SK-N-MC (cell line): ENCODE data around the gene NRROS.
A peak's percentile ranks its signal among the peaks of the same experiment; 100 is the strongest.
"Not testable (repeated sequence)": the region's sequence is repeated elsewhere in the genome, so short reads cannot be mapped to it uniquely, and the experiment has no call there.

Source experiments
- DNase-seq: peaks from one replicate; pipeline ENCODE4 v3.0.0-alpha.2; 2011; ENCODE audit warnings: low read depth, low spot score
- H3K27ac ChIP-seq: fragments of 200-600 bp; sonication (generic); 2 replicates; pipeline ENCODE4 v1.5.1; 2016; ENCODE audit warnings: mixed run types
- H3K36me3 ChIP-seq: fragments of 200-600 bp; sonication (generic); 2 replicates; pipeline ENCODE4 v1.6.1; 2017; ENCODE audit warnings: antibody characterized with exemption, low read length, mixed read lengths; ENCODE audit not compliant: insufficient read depth
- H3K4me3 ChIP-seq: fragments of 200-600 bp; sonication (generic); 2 replicates; pipeline ENCODE4 v1.5.1; 2016
- H3K9ac ChIP-seq: fragments of 200-600 bp; sonication (generic); 2 replicates; pipeline ENCODE4 v1.8.0; 2017; ENCODE audit warnings: mixed run types, mixed read lengths; ENCODE audit not compliant: insufficient read length
- H3K9me3 ChIP-seq: fragments of 200-600 bp; sonication (generic); 2 replicates; pipeline ENCODE4 v1.6.1; 2017; ENCODE audit warnings: low read depth, mild to moderate bottlenecking, antibody characterized with exemption, low read length, moderate library complexity, mixed read lengths
- EZH2 ChIP-seq: fragments of 200-600 bp; sonication (generic); IDR thresholded peaks from one replicate; pipeline ENCODE4 v1.6.1; 2017; ENCODE audit warnings: antibody characterized with exemption
- FOXP2 ChIP-seq: optimal IDR thresholded peaks from 2 replicates; pipeline ENCODE3; 2011; ENCODE audit warnings: mild to moderate bottlenecking, moderate library complexity; ENCODE audit not compliant: insufficient read depth; ENCODE audit errors: extremely low read length, control extremely low read depth
- POLR2AphosphoS5 ChIP-seq: IDR thresholded peaks from 2 replicates; pipeline ENCODE4 v1.6.1; 2012; ENCODE audit warnings: mild to moderate bottlenecking, low read depth, low read length, borderline replicate concordance

NRROS gene

GRCh38 chr3:196639483-196640296 is at the start of gene NRROS:
TSS of gene NRROS (plus strand) at chr3:196639694. CDS start at chr3:196654540, 14,846 bp downstream.
- no peak within 1 kb of the TSS for H3K9ac ChIP-seq
- H3K36me3 ChIP-seq: no peaks in the 10 kb centered on the region
- no peak within 1 kb of the TSS for H3K27ac ChIP-seq
- DNase-seq: no peak
- H3K4me3 ChIP-seq: no peak within 1 kb of the TSS
- H3K9me3 ChIP-seq: no peaks in the 10 kb centered on the region
- no peak for TF ChIP-seq POLR2AphosphoS5
- TF ChIP-seq FOXP2: no peak
- no peak for TF ChIP-seq EZH2

GRCh38 chr3:196590279-196590678 is 49.2 kb upstream of the NRROS start:
- Histone ChIP-seq H3K27ac (no peak overlapping the region), H3K36me3 (peaks cover 13% of the 10 kb centered on the region), H3K4me3 (no peak overlapping the region), H3K9ac (no peak overlapping the region), H3K9me3 (no peaks in the 10 kb centered on the region)
- TF ChIP-seq FOXP2: no peak
- no peak for TF ChIP-seq EZH2
- TF ChIP-seq POLR2AphosphoS5: no peak
- DNase-seq: no peak

DNA sequence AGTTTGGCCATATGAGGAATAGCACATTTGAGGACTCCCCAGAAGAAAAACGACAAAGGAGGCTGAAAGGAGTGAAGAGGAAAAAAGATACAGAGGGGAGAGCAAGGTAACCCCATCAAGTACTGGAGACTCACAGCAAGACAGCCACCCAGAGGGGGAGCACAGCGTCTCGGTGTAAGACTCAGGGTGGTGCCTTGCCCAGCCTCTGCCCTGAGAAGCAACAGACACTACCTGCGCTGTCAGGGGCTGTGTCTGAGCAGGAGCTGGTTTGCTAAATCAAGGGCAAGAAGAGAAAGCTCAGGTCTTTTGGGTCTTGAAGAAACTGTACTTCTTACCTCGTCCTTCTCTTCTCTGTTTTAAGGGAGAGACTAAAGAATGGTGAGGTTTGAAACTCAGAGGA is 43.1 kb upstream of the NRROS start:
- H3K4me3 ChIP-seq: no peak overlapping the region
- TF ChIP-seq POLR2AphosphoS5 (no peak), EZH2 (no peak), FOXP2 (no peak)
- H3K27ac ChIP-seq: no peak overlapping the region
- no peaks in the 10 kb centered on the region for H3K9me3 ChIP-seq
- no peak for DNase-seq
- no peaks in the 10 kb centered on the region for H3K36me3 ChIP-seq
- H3K9ac ChIP-seq: no peak overlapping the region

DNA sequence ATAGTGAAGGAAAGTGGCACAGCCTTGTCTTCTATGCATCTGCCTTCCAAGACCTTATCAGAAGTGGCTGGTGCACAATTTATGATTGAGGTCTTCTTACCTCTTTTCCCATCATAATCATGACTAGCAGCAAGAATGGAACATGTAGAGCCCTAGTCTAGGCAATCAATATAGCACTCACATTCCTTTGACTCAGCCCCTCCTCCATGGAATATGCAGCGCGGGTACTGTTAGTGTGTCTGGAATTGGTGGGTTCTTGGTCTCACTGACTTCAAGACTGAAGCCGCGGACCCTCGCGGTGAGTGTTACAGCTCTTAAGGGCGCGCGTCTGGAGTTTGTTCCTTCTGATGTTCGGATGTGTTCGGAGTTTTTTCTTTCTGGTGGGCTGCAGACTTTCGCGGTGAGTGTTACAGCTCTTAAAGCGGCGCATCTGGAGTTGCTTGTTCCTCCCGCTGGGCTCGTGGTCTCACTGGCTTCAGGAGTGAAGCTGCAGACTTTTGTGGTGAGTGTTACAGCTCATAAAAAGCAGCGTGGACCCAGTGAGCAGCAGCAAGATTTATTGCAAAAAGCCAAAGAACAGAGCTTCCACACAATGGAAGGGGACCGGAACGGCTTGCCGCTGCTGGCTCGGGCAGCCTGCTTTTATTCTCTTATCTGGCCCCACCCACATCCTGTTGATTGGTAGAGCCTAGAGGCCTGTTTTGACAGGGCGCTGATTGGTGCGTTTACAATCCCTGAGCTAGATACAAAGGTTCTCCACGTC is 41.3 kb upstream of the NRROS start:
- H3K9ac ChIP-seq, H3K9me3 ChIP-seq, H3K36me3 ChIP-seq, DNase-seq, H3K27ac ChIP-seq: not testable (repeated sequence)
- H3K4me3 ChIP-seq: peak overlapping the region; percentile 9

- Histone ChIP-seq H3K36me3 (no peaks in the 10 kb centered on the region), H3K27ac (no peak overlapping the region), H3K4me3 (no peak overlapping the region), H3K9ac (no peak overlapping the region), H3K9me3 (no peaks in the 10 kb centered on the region)
- DNase-seq: no peak
- TF ChIP-seq FOXP2: no peak
- TF ChIP-seq EZH2: no peak
- no peak for TF ChIP-seq POLR2AphosphoS5
These were observed 39.8 kb upstream of the NRROS start for GRCh38 chr3:196599734-196600128.

- Histone ChIP-seq H3K4me3 (no peak overlapping the region), H3K9ac (no peak overlapping the region), H3K27ac (no peak overlapping the region), H3K36me3 (no peaks in the 10 kb centered on the region), H3K9me3 (no peaks in the 10 kb centered on the region)
- no peak for TF ChIP-seq POLR2AphosphoS5
- DNase-seq: no peak
These were observed 39.1 kb upstream of the NRROS start for GRCh38 chr3:196600359-196600758.

- no peak for DNase-seq
- no peak overlapping the region for H3K27ac ChIP-seq
- H3K36me3 ChIP-seq: no peaks in the 10 kb centered on the region
- TF ChIP-seq POLR2AphosphoS5 (no peak), EZH2 (no peak), FOXP2 (no peak)
- H3K4me3 ChIP-seq: no peak overlapping the region
- no peaks in the 10 kb centered on the region for H3K9me3 ChIP-seq
- H3K9ac ChIP-seq: no peak overlapping the region
These were observed 36.8 kb upstream of the NRROS start for GRCh38 chr3:196602673-196603072.

DNA sequence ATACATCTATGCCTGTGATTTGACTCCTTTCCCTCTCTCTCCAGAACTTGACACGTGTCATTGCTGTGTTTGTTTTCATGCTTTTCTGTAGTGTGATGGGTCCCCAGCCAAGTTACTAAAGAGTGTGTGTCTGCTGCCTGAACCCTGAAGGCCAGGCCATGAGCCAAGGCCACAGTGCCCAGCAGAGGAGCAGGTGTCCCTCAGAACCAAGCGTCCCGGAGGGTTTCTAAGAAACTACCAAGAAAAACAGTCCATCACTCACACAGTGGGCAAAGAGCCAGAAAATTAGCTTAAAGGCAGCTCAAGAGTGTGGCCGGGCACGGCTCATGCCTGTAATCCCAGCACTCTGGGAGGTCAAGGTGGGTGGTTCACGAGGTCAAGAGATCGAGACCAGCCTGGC is 35.8 kb upstream of the NRROS start:
- no peak for TF ChIP-seq EZH2
- TF ChIP-seq POLR2AphosphoS5: no peak
- no peak for TF ChIP-seq FOXP2
- Histone ChIP-seq H3K9ac (no peak overlapping the region), H3K9me3 (no peaks in the 10 kb centered on the region), H3K4me3 (no peak overlapping the region), H3K36me3 (no peaks in the 10 kb centered on the region), H3K27ac (no peak overlapping the region)
- DNase-seq: no peak

DNA sequence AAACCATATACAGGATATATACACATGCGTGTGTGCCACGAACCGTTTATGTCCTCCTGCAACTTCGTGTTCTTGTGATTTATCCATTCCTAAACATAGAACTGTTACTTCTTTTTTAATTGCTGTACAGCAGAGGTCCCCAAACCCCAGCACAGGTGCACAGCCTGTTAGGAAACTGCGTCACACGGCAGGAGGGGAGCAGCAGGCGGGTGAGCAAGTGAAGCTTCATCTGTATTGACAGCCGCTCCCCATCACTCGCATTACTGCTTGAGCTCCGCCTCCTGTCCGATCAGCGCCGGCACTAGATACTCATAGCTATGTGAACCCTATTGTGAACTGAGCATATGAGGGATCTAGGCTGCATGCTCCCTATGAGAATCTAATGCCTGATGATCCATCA is 34.9 kb upstream of the NRROS start:
- no peaks in the 10 kb centered on the region for H3K36me3 ChIP-seq
- no peaks in the 10 kb centered on the region for H3K9me3 ChIP-seq
- H3K4me3 ChIP-seq: no peak overlapping the region
- TF ChIP-seq POLR2AphosphoS5 (no peak), FOXP2 (no peak), EZH2 (no peak)
- H3K9ac ChIP-seq: no peak overlapping the region
- no peak overlapping the region for H3K27ac ChIP-seq
- no peak for DNase-seq

- Histone ChIP-seq H3K9me3 (no peaks in the 10 kb centered on the region), H3K4me3 (no peak overlapping the region), H3K36me3 (no peaks in the 10 kb centered on the region), H3K9ac (no peak overlapping the region), H3K27ac (no peak overlapping the region)
- TF ChIP-seq EZH2: no peak
- TF ChIP-seq POLR2AphosphoS5: no peak
- TF ChIP-seq FOXP2: no peak
- DNase-seq: no peak
These were observed 30.8 kb upstream of the NRROS start for GRCh38 chr3:196608693-196609092.
